ENCODE data around the gene PRICKLE2. TPM values are rescaled to one million over a fixed set of nuclear protein-coding genes. Genes with fewer than 3 reads are reported as not detected.
A peak's percentile ranks its signal among the peaks of the same experiment; 100 is the strongest.

PRICKLE2 gene
- total RNA-seq, 1 donor from 2014 or later: 7.7 TPM

GRCh38 chr3:64129106-64129505 lies 96.2 kb downstream of the PRICKLE2 start:
- intact Hi-C loops (cut with DNase I): no loop called here

GRCh38 chr3:64125561-64125960 lies 99.7 kb downstream of the PRICKLE2 start:
- intact Hi-C loops (cut with DNase I): no loop called here
- DNase-seq (ENCODE audit: missing footprints) (no peak), ATAC-seq (no peak)

More at GRCh38 chr3:64129106-64129505, 96.2 kb downstream of the PRICKLE2 start:
- DNase-seq (ENCODE audit: missing footprints): no peak
- ATAC-seq: no peak

- ATAC-seq (no peak), DNase-seq (ENCODE audit: missing footprints) (no peak)
- intact Hi-C loops (cut with DNase I): no loop called here
Observed at GRCh38 chr3:64123931-64124330, 101.3 kb downstream of the PRICKLE2 start.

GRCh38 chr3:64122476-64122875 lies 102.8 kb downstream of the PRICKLE2 start:
- intact Hi-C loops (cut with DNase I): no loop called here

GRCh38 chr3:64121750-64122311 lies 103.4 kb downstream of the PRICKLE2 start:
- ATAC-seq: no peak
- intact Hi-C loops (cut with DNase I): no loop called here
- DNase-seq (ENCODE audit: missing footprints): no peak

More at GRCh38 chr3:64122476-64122875, 102.8 kb downstream of the PRICKLE2 start:
- peak; percentile 91 for ATAC-seq
- peak; percentile 76 for DNase-seq (ENCODE audit: missing footprints)

GRCh38 chr3:64120876-64121275 lies 104.4 kb downstream of the PRICKLE2 start:
- no peak for ATAC-seq
- DNase-seq (ENCODE audit: missing footprints): no peak
- intact Hi-C loops (cut with DNase I): no loop called here

GRCh38 chr3:64117483-64117882 lies 107.8 kb downstream of the PRICKLE2 start:
- no peak for DNase-seq (ENCODE audit: missing footprints)
- intact Hi-C loops (cut with DNase I): no loop called here
- ATAC-seq: no peak

- DNase-seq (ENCODE audit: missing footprints): no peak
- intact Hi-C loops (cut with DNase I): no loop called here
- ATAC-seq: no peak
Observed at GRCh38 chr3:64114651-64115050, 110.6 kb downstream of the PRICKLE2 start.

- intact Hi-C loops (cut with DNase I): no loop called here
- no peak for DNase-seq (ENCODE audit: missing footprints)
Observed at GRCh38 chr3:64111872-64112271, 113.4 kb downstream of the PRICKLE2 start.

GRCh38 chr3:64111083-64111482 lies 114.2 kb downstream of the PRICKLE2 start:
- no peak for DNase-seq (ENCODE audit: missing footprints)
- no peak for ATAC-seq
- intact Hi-C loops (cut with DNase I): no loop called here

More at GRCh38 chr3:64111872-64112271, 113.4 kb downstream of the PRICKLE2 start:
- ATAC-seq: no peak

- DNase-seq (ENCODE audit: missing footprints): no peak
- intact Hi-C loops (cut with DNase I): no loop called here
- ATAC-seq: no peak
Observed at GRCh38 chr3:64110071-64110470, 115.2 kb downstream of the PRICKLE2 start.

- ATAC-seq (peak; percentile 20), DNase-seq (ENCODE audit: missing footprints) (no peak)
- intact Hi-C loops (cut with DNase I): no loop called here
Observed at GRCh38 chr3:64109438-64109837, 115.8 kb downstream of the PRICKLE2 start.

GRCh38 chr3:64108784-64109317 lies 116.4 kb downstream of the PRICKLE2 start:
- no peak for ATAC-seq
- intact Hi-C loops (cut with DNase I): no loop called here
- DNase-seq (ENCODE audit: missing footprints): no peak

- intact Hi-C loops (cut with DNase I): no loop called here
- ATAC-seq (no peak), DNase-seq (ENCODE audit: missing footprints) (no peak)
Observed at GRCh38 chr3:64108231-64108630, 117.0 kb downstream of the PRICKLE2 start.

- ATAC-seq (no peak), DNase-seq (ENCODE audit: missing footprints) (no peak)
- intact Hi-C loops (cut with DNase I): no loop called here
Observed at GRCh38 chr3:64107190-64107589, 118.1 kb downstream of the PRICKLE2 start.

- intact Hi-C loops (cut with DNase I): no loop called here
- DNase-seq (ENCODE audit: missing footprints) (no peak), ATAC-seq (no peak)
Observed at GRCh38 chr3:64105816-64106215, 119.5 kb downstream of the PRICKLE2 start.

GRCh38 chr3:64104691-64105111 lies 120.6 kb downstream of the PRICKLE2 start:
- intact Hi-C loops (cut with DNase I): no loop called here
- ATAC-seq (no peak), DNase-seq (ENCODE audit: missing footprints) (no peak)

- ATAC-seq (no peak), DNase-seq (ENCODE audit: missing footprints) (no peak)
- intact Hi-C loops (cut with DNase I): no loop called here
Observed at GRCh38 chr3:64104006-64104405, 121.3 kb downstream of the PRICKLE2 start.

GRCh38 chr3:64103131-64103530 lies 122.1 kb downstream of the PRICKLE2 start:
- no peak for ATAC-seq
- no peak for DNase-seq (ENCODE audit: missing footprints)
- intact Hi-C loops (cut with DNase I): no loop called here

- intact Hi-C loops (cut with DNase I): no loop called here
- no peak for DNase-seq (ENCODE audit: missing footprints)
- ATAC-seq: no peak
Observed at GRCh38 chr3:64102147-64102546, 123.1 kb downstream of the PRICKLE2 start.

- no peak for DNase-seq (ENCODE audit: missing footprints)
- intact Hi-C loops (cut with DNase I): no loop called here
- no peak for ATAC-seq
Observed at GRCh38 chr3:64099316-64099715, 126.0 kb downstream of the PRICKLE2 start.

All from Right ventricle myocardium inferior (tissue), 1 donor.